GM18511 (cell line): Measurements from ENCODE around the gene FANCI.

ENCODE experiments used
- ATAC-seq: cut with Tn5 transposase; IDR thresholded peaks from one replicate; pipeline ENCODE4 v1.9.1; 2021; ENCODE audit warnings: mild to moderate bottlenecking, moderate library complexity; ENCODE audit not compliant: unreplicated experiment

Gene FANCI

DNA sequence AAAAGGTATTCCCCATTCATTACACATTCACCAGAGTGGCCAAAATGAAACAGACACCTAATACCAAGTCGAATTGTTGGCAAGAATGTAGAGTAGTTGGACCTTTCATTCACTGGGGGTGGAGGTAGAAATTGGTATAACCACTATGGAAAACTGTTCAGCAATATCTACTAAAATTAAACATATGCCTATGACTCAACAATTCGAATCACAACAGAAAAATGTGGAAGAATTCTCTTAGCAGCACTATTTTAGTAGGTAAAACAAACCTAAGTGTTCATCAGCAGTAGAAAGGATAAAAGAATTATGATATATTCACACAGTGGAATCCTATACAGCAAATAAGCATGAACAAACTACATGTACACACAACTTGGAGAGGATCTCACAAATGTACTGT lies 60.2 kb downstream of the FANCI start:
- ATAC-seq, result no peak

DNA sequence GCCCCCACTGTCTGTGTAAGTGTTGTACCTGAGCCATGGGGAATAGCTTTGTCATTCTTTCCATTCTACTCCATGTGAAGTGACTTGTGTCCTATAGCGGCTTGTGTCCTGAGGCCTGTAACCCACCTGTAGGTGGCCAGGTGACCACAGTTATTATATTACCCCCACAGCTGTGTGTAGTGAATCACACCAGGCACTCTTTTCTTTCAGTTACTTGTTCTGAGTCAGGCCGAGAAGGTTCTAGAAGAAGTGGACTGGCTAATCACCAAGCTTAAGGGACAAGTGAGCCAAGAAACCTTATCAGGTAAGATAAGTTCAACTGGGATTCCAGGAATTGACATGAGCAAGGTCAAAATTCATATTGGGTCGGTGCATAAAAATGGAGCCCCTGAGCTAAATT lies 61.6 kb downstream of the FANCI start:
- no peak for ATAC-seq

DNA sequence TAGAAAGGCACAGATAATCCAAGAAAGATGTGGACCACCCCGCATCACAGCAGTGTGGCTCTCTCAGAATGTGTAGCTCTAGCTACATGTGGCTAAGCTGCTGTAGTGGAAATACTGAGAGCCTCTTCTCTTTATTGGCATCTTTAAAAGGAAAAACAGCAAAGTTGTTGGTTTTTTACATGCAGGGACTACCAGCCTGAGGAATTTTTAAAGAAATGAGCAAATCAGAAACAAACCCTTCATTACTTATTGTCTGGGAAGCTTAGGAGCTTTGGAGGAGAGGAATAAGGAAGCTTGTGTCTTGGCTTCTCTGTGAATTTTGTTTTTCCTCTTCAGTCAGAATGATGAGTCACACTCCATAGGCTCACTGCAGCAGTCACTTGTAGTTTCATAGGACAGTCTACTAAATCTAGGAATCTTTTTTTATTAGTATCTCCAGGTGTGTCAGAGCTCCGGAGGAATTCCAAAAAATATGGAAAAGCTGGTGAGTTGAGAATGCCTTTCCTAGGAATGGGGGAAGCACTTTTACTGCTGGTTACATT lies 63.3 kb downstream of the FANCI start:
- ATAC-seq, result no peak

DNA sequence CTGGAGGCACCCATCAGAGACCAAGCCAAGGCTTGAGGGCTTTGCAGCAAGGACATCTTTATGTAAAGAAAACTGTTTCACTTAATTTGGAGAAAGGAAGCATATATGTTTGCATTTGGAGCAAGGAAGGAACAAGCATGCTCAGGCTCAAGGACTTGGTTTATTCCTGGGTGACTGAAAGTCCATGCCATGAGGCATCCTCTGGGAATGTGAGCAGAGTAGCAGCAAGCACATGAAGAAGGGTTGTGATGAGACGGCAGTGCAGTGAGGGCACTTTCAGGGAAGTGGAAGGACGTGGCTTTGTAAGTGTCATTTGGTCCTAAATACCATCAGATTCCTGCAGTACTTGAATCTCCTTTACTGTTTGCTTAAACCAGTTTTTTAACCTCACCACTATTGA lies 64.0 kb downstream of the FANCI start:
- no peak for ATAC-seq

DNA sequence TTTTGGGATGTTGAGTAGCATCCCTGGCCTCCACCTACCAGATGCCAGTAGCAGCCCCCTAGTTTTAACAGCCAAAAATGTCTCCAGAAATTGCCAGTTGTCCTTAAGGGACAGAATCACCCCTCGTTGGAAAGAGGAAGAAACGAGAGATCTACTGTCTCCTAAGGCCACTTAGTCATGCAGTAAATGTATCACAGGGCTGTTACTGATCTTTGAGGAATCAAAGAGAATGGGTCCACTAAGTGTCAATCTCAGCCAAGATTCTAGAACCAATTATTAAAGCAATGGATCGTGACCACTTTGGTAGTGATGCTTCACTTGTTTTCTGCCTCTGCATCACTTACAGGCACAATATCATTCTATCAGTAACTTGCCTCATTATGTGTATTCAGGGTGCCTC lies 64.5 kb downstream of the FANCI start:
- ATAC-seq, result no peak

DNA sequence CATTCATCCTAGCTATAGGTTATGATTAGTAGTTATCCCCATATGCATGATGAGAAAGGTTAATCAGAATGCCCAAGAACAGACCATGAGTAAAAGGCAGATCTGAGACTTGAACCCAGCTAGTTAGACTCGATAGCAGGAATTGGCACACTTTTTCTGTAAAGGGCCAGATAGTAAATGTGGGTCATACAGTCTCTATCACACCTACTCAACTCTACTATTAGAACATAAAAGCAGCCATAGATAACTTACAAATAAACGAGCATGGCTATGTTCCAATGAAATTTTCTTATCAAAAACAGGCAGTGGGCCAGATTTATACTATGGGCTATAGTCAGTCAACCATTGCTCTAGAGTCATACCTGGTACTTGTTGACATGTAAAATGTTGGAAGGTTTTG lies 66.2 kb downstream of the FANCI start:
- no peak for ATAC-seq

DNA sequence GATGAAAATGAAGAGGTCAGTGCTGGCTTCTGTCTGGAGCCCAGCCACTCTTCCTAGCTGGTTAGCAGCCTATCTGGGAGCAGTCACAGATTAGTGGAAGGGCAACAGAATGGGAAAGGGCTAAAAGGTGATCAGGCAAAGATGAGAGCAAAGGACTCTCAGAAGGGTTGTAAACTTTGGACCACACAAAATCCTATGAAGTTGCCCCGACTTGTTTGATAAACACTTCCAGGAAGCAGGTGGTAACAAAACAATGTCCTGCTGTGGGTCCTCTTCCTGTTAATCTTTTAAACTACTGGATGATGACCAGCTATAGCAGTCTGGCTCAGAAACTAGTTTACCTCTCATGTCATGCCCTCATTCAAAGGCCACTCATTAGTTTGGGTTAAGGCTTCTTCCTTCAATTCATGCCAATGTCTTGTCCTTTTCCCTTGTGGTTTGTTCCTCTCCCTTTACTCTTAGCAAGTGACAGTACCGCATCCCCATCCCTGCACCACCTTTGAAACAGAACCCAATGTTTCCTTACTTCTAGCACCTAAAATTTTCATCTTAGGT lies 71.7 kb downstream of the FANCI start:
- ATAC-seq, result no peak

DNA sequence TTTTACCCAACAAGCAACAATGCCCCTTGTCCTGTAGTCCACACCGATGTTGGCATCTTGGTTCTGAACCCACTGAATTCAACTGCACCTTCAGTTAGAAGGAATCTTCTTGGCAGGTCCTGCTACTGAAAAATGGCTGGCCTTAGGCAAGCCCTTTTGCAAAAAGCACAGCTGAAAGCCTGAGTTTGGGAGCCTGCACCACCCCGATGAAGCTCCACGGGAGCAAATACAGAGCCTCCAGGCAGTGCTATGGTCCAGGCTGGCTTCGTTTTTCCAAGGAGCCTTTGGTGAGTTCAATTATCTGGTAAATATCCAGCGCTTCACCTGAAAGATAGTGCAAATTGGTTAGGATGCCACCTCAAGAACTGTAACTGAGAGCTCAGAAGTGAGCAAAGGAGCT lies 72.7 kb downstream of the FANCI start:
- ATAC-seq, result no peak

DNA sequence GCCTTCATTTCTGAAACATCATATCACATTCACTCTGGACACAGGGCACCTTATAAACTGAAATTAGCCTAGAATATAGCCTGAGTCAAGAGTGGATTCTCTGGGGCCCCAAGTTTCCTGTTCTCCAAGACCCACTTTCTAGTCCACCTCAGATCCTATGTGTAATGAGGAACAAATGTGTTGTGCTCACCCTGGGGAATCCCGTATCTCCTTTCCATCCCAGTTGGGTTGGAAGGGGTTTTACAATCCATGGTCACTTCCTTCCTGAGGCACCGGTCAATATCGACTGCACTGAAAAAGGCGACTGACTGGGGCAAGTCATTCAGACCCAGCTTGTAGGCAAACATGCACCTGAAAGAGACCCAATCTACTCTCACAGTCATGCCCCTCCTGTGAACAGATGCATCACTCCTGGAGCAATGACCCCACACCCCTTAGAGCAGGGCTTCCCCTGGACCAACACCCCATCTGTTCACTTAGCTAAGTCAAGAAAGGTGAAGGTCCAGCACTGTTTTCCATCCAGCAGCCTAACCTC lies 73.5 kb downstream of the FANCI start:
- no peak for ATAC-seq

DNA sequence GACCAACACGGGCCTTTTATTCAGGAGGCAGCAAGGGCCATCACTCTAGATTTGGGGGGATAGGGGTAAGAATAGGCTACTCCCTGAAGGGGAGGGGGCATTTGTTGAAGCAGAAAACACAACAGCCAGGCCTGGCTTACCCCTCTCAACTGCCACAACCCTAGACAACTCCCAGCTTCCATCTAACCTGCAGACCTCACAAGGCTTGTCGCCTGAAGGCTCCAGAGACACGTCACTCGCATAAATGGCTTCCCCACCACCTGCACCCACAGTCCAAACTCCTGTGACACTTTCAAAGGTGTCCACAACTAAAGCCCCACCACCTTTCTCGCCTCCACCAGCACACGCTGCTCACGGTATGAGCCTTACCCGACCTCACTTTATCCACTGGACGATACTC lies 75.9 kb downstream of the FANCI start:
- ATAC-seq, result no peak

DNA sequence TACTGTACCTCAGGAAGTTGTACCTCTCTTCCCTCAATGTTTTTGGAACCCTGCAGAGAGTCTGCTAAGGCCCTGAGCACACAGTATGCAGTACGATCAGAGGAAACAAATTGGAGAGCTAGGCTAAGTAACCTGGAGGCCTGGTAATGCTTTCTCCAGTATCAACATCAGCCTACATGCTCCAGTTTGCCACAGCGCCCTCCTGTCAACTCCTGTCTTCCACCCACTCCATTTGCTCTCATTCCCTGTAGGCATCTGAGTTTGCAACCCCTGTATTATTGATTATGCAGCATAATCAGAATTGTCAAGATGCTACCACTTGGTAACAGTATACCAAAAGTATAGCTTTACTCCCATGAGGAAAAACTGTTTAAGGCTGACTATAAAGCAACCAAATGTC lies 76.4 kb downstream of the FANCI start:
- no peak for ATAC-seq

DNA sequence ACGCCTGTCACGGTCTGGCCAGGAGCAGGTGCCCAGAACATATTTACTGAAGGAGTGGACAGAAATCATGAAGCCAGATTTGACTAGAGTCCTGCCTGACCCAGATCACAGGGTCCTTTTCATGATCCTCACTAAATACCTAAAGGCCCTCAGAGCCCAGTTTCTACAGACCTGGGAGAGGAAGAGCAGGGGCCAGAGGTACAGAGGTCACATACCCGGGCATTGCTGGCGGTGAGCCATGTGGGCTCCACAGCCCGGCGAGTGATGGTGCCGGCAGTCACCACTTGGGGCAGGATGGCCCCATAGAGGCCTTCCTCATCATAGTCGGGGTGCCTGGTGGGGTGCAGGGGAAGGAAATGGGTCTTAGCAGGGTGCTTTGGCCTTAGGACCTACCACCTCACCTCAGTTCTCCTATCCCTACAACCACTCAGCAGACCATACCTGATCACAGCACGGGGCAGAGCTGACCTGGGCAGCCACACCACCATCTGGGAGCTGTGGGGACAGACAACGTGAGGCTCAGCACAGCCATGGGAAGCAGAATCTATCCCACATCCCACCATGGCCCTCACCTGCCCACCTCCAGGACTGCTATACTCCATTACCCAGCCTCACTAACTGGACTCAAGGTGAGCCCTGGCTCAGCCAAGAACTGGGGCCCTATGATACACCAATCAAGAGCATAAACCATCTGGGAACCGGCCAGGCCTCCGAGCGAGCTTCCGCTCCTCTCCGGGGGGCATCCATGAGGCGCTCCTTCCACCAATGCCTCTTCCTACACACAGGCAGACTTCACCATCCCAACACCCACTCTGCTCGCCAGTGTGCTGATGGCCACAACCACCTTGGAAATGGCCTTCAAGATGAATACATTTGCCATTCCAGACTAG lies 78.0 kb downstream of the FANCI start:
- ATAC-seq, result no peak

DNA sequence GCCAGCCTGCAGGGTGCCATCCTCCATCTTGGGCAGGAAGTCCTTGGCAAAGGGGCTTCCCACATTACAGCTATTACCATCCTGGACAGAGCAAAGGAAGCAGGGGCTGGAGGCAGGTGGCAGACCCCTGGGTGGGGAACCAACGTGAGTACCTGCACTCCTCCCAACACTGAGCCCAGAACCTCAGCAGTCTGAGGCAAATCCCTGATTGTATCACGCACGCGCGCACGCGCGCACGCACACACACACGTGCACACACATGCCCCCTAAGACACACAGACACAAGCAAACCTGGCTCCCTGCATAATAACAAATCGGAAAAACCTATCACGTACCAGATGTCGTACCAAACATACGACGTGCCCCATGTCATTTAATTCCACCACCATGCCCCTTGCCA lies 79.0 kb downstream of the FANCI start:
- no peak for ATAC-seq

DNA sequence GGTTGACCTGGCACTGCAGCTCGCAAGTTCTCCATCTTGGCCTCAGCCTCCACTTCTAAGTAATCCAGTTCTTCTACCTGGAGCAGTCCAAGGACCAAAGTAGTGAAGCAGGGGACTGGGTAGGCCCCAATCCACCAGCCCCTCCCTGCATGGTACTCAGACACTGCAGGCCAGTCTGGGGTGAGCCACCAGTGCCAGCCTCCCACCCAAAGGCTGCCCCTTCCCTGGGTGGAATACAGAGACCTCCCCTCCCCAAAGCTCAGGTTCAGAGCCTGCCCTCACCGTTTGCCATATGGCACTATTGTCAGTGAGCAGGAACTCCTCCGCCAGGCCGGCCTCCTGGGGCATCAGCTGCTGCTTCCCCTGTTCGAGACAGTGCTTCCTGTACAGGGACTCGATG lies 80.0 kb downstream of the FANCI start:
- ATAC-seq, result no peak

DNA sequence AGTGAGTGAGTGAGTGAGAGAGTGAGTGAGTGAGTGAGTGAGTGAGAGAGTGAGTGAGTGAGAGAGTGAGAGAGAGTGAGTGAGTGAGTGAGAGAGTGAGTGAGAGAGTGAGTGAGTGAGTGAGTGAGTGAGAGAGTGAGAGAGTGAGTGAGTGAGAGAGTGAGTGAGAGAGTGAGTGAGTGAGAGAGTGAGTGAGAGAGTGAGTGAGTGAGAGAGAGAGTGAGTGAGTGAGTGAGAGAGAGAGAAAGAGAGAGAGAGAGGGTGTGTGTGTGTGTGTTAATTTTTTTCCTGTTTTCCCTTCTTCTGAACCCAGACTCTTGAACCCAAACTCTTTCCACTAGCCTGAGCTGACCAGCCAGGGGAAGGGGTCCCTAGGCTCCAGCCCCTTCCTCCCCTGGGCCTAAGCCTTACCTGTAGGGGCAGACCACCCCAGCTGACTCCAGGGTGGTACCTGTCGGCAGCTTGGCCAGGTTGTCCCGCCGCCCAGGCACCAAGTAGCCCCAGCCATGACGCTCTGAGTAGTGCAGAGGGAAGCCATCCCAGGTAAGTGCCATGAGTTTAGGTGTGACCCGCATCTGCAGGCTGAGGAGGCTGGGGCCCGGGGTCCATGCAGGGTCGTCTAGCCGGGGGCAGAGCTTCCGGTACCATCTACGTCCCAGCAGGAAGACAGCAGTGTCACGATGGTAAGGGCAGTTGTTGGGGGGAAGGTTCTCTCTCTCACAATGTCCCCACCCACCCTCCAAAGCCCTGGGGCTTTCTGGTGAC lies 81.4 kb downstream of the FANCI start:
- no peak for ATAC-seq

DNA sequence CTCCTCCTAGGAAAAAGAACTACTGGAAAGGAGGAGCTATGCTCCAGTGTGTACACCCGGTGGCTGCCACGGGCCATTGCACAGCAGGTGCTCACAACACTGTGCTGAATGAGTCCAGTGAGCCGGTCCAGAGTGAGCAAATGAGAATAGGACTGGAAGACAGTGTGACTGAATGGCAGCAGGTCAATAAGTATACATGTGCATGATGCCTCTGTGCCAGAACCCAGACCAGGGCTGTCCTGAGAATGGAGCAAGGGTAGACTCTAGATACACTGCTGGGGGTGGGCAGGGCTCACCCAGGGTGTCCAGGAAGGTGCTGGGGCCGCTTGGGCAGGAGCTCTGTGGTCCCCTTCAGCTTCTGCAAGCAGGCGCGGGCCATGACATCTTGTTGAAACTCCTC lies 82.5 kb downstream of the FANCI start:
- no peak for ATAC-seq

DNA sequence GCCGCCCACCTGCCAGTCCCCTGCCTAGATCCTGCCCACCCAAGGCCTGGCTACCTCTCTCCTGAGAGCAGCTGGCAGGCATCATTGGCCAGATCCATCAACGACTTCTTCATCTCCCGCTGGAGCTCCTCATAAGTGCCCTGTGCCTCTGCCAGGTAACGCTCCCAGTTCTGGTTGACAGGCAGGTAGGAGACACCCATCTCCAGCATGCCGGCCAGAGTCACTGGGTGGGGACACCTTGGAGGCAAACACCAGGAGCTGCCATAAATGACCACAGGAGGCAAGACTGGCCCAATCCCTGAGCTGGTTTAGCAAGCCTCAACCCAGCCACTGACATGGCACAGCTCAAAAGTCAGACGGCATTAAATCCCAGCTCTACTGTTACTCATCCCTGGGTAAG lies 83.3 kb downstream of the FANCI start:
- no peak for ATAC-seq

DNA sequence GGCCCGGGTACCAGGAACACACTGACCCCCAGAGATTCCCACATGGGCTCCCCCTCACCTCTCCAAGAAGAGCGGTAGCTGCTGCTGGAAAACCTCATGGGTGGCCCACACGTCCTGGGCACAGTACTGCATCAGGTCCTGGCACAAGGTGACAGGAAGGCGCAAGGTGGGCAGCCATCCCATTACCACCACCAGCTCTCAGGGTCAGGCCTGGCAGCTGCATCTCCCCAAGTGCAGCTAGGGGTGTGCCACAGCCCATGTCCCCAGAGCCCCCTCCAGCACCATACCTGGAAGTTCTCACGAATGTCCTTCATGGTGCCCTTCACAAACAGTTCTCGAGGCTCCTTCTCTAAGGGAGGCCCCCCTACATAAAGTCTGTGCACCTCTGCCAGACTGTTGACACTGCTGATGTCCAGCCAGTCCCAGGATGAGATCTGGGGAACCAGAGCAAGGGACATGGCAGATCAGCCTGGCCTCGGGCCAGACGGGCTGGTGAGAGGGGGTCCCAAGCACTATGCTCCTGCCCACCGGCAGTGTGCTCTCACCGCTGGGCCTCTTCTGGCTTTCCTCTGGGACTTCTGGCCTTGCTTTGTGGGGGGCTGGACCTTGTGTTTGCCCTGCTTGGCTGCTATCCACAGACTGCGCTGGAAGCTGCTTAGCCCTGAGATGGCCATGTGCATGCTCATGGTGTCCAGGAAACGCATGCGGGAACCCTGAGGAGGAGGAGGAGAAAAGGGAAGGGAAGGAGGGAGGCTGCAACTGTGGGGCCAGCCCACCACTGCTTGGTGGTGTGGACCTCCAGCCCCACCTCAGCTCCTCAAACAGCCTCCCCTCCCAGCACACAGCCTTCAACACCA lies 84.8 kb downstream of the FANCI start:
- no peak for ATAC-seq

DNA sequence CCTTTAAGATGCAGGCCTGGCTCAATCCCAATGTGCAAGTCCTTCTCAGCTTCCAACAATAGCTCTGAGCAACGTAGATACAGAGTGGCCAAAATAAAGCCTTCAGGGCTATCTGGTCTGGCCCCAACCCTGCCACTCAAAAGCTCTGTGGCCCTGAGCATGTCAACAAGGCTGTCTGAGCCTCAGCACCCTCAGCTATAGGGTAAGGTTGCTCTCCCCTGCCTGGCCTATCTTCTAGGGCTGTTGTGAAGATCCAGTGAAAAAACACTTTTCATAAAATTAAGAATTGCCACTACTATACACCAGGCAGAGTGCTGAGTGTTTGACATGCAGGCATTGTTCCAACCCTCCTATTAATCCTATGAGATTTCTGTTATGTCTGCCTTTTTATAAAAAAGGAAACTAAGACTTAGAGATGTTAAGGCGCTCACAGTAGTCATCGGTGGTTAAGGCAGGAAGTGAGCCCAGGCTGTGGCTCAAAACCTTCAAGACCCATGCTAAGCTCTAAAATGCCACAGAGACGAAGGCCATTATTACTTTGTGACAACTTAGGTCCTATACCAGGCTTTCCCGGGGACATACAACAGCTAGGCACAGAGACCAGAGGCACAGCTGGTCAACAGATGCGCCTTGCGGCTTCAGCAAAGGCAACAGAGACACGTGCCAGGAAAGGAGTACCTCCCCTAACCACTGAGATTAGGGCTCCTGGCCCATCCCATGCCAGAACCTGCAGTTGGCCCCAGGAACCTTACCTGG lies 85.7 kb downstream of the FANCI start:
- no peak for ATAC-seq

DNA sequence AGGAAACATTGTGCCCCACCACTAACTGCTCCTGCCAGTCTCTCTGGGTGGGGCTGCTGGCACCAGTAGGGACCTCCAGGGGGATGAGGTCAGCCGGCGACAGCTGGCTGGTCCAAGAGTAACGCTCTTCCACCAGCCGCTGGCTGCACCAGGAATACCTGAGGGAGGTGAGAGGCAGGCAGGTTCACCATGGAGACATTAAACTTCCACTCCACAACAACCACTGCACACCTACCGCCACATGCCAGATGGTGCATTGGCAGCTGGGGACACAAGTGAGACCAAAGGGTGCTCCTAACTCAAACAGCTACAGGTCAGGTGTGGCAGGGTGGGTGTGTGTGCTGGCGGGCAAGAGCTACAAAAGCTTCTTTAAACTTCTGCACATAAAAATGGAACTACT lies 86.3 kb downstream of the FANCI start:
- no peak for ATAC-seq
